Prostate gland (tissue), 2 donors: ENCODE measurements around the gene ZC3H7A. TPM values are rescaled to one million over a fixed set of nuclear protein-coding genes. Genes with fewer than 3 reads are reported as not detected.

Experiments used
- DNase-seq: peaks from one replicate; pipeline ENCODE4 v3.0.0-alpha.2; 2019; ENCODE audit warnings: low spot score
- H3K27ac ChIP-seq, 2 donors: fragments of 200-600 bp; sonication (generic); 2 replicates each; pipeline ENCODE4 v1.5.1; 2017 to 2019
- H3K27me3 ChIP-seq: fragments of 200-600 bp; sonication (generic); replicated peaks from 2 replicates; pipeline ENCODE4 v1.5.1; 2019; ENCODE audit not compliant: insufficient read depth
- H3K36me3 ChIP-seq, 2 donors: fragments of 200-600 bp; sonication (generic); 1 replicate in 1 of 2; 2 replicates in 1 of 2; pipeline versions ENCODE4 v1.5.1 to v1.8.1; 2017 to 2019
- H3K4me1 ChIP-seq: fragments of 200-600 bp; sonication (generic); replicated peaks from 2 replicates; pipeline ENCODE4 v1.5.1; 2019
- H3K4me3 ChIP-seq, 2 donors: fragments of 200-600 bp; sonication (generic); 2 replicates each; pipeline ENCODE4 v1.5.1; 2017 to 2019
- H3K9me3 ChIP-seq: fragments of 200-600 bp; sonication (generic); 2 replicates; pipeline ENCODE4 v1.5.1; 2017
- POLR2A ChIP-seq: fragments of 450-650 bp; IDR thresholded peaks from one replicate; pipeline ENCODE4 v1.6.1; 2016; ENCODE audit warnings: antibody characterized with exemption, mild to moderate bottlenecking
- POLR2AphosphoS5 ChIP-seq: sonication (generic); formaldehyde crosslinking; IDR thresholded peaks from one replicate; pipeline ENCODE4 v1.6.1; 2017; ENCODE audit warnings: antibody characterized with exemption
- WGBS: methylation state at CpG from one replicate; pipeline ENCODE4 v1.1.5; 2018; 5-methylcytosine and 5-hydroxymethylcytosine counted together
- intact Hi-C: fragments of 100-400 bp; cut with DNase I; formaldehyde crosslinking; loops from one replicate; pipeline ENCODE4 v1.14.2; 2022
- total RNA-seq, 2 donors: library from RNA; depleted of rRNA; stranded (reverse); fragments of >200 nt; gene quantifications; one replicate each; pipeline ENCODE4 v1.1.0, GENCODE V29; 2016
- TF ChIP-seq, protein P1 (sequence below), 4 experiments: fragments of 200-600 bp in 2 of 4; fragments of 450-650 bp in 2 of 4; sonication (generic) in 2 of 4; IDR thresholded peaks; 1 replicate in 3 of 4; 2 replicates in 1 of 4; pipeline ENCODE4 v1.5.1; 2016 to 2019; ENCODE audit warnings: antibody characterized with exemption in 4 of 4, mild to moderate bottlenecking in 2 of 4, moderate library complexity in 2 of 4

The ZC3H7A gene
- total RNA-seq, 2 donors from 2014 or later = 48.9 to 56.4 TPM

DNA sequence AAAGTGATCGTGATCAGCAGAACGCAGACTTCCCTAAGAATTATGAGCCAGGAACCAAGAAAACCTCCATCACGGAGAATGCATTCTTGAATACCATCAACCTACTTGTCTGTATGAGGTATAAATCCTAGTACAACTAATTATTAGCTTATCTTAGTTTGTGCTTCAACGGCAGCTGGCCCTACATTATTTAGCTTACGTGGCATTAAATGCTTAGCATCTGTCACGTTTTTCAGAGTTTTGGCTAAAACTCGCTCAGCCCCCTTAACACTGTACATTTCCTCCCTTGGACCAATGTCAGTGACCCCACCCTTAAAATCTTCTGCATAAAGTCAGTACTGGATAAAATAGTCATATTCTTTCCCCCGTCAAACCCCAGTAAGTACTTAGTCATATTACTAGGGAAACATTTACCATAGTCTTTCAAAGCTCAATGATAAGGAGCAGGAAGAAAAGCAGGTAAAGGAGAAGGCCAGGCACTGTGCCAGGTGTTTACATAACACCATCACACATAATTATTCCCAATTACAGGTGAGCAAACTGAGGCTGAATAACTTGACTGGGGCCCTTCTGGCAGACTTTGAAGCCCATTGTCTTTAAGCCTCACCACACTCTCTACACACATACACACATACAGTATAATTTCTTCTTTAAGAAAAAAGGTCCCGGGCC lies 37.8 kb downstream of the ZC3H7A start:
- Histone ChIP-seq H3K27ac (no peak overlapping the region), H3K27me3 (no peaks in the 10 kb centered on the region), H3K4me3 (no peak overlapping the region), H3K36me3 (no peaks in the 10 kb centered on the region), H3K9me3 (no peaks in the 10 kb centered on the region), H3K4me1 (peaks cover 10% of the 10 kb centered on the region)
- WGBS = 82% methylated on average over 9 of the region's 9 CpGs
- intact Hi-C loops = no loop called here
- DNase-seq = no peak
- TF ChIP-seq POLR2AphosphoS5 (no peak), POLR2A (no peak)
- TF ChIP-seq, protein P1, sequence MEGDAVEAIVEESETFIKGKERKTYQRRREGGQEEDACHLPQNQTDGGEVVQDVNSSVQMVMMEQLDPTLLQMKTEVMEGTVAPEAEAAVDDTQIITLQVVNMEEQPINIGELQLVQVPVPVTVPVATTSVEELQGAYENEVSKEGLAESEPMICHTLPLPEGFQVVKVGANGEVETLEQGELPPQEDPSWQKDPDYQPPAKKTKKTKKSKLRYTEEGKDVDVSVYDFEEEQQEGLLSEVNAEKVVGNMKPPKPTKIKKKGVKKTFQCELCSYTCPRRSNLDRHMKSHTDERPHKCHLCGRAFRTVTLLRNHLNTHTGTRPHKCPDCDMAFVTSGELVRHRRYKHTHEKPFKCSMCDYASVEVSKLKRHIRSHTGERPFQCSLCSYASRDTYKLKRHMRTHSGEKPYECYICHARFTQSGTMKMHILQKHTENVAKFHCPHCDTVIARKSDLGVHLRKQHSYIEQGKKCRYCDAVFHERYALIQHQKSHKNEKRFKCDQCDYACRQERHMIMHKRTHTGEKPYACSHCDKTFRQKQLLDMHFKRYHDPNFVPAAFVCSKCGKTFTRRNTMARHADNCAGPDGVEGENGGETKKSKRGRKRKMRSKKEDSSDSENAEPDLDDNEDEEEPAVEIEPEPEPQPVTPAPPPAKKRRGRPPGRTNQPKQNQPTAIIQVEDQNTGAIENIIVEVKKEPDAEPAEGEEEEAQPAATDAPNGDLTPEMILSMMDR (IDR thresholded peaks at IDR 0.05) = no peak

DNA sequence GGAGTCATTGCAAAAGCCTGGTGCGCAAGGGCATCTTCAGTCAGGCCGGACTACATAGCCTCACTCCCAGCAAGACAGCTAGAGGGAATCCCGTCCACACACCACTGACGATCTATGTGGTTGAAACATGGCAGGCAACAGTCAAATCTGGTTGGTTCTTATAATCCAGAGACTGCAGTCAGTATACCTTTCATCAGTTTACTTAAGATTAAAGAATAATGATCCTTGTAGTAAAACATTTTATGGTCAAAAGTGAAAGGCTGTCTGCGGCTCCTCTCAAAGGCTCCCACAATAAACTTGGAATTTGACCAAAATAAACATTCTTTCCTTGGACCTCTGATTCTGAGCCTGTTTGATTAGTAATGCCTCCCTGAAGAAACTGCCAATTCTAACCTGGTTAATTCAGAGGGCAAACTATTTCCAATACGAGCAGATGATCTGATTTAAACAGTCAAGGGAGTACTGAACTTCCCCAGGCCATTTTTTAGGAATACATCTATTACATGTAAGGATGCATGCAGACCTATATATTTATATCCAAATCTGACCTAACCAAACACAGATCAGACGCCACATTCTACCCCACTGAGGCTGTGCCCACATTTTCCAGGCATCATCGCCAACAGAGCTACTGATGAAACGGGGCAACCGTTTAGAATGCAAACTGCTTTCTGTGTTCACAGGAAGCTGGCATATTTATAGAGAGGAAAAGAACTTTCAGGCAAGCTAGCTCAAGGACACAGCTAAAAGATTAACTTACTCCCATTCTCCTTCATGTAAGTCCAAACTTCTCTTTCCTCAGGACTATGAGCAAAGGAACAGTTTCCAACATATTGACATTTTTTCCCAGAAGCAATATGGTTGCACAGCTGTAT lies 39.1 kb downstream of the ZC3H7A start:
- no peaks in the 10 kb centered on the region for H3K36me3 ChIP-seq
- peak; percentile 49 for DNase-seq
- intact Hi-C loops = no loop called here
- H3K27ac ChIP-seq = peak overlapping the region; percentile 30 to 41
- no peaks in the 10 kb centered on the region for H3K9me3 ChIP-seq
- WGBS = 30% methylated on average over 10 of the region's 10 CpGs
- H3K4me3 ChIP-seq = no peak overlapping the region
- no peaks in the 10 kb centered on the region for H3K27me3 ChIP-seq
- TF ChIP-seq POLR2AphosphoS5 (peak; percentile 71), POLR2A (no peak)
- TF ChIP-seq, protein P1 (IDR thresholded peaks at IDR 0.05) = no peak
- H3K4me1 ChIP-seq = peaks cover 10% of the 10 kb centered on the region

DNA sequence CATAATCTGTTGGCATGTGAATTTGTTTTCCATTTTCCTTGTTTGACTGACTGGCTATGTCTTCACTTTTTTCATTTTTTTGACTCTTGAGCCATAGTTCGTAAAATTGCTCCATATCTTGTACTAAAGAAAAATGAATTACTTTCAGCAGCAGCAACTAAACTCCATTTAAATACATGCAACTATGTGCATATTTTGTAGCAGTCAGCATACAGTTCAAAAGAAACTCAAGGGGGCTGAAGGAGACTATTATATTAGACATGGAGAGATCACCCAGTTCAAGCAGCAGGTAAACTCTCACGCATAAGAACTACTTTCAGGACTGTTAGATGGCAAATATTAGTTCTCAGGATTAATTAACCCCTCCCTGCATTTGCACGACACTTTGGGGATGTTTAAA lies 40.8 kb downstream of the ZC3H7A start:
- WGBS = 88% methylated on average over 3 of the region's 3 CpGs
- Histone ChIP-seq H3K9me3 (no peaks in the 10 kb centered on the region), H3K27ac (no peak overlapping the region), H3K36me3 (no peaks in the 10 kb centered on the region), H3K4me1 (peaks cover 10% of the 10 kb centered on the region), H3K4me3 (no peak overlapping the region), H3K27me3 (no peaks in the 10 kb centered on the region)
- TF ChIP-seq, protein P1 (IDR thresholded peaks at IDR 0.05) = no peak
- intact Hi-C loops = no loop called here
- no peak for DNase-seq

DNA sequence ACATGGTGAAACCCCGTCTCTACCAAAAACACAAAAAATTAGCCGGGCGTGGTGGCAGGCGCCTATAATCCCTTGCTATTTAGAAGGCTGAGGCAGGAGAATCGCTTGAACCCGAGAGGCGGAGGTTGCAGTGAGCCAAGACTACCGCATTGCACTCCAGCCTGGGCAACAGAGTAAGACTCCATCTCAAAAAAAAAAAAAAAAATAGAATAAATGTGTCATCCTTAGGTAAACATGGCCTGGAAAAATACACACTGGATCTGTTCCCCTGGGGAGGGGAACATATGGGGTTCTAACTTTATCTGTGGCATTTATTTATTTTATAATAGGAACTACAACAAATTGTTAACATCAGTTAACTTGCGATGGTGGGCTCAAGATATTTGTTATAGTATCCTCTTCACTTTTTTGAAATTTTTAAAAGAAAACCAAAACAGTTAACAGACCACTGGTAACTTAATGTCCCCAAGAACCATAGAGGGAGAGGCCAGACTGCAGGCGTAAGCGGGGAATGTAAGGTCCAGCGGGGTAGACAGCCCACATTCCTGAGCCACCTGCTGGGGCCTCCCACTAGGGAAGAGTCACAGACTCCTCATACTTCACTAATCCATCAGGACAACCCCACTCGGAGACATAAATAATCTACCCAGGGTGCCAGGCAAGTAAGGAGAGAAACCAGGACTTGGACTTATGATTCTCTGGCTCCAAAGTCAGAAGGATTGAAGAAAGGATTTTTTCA lies 41.9 kb downstream of the ZC3H7A start:
- no peaks in the 10 kb centered on the region for H3K9me3 ChIP-seq
- intact Hi-C loops = no loop called here
- H3K4me1 ChIP-seq = peaks cover 10% of the 10 kb centered on the region
- WGBS = 86% methylated on average over 13 of the region's 13 CpGs
- no peak overlapping the region for H3K4me3 ChIP-seq
- no peak for DNase-seq
- no peaks in the 10 kb centered on the region for H3K27me3 ChIP-seq
- TF ChIP-seq POLR2AphosphoS5 = no peak
- TF ChIP-seq, protein P1 (IDR thresholded peaks at IDR 0.05) = no peak
- TF ChIP-seq POLR2A = no peak
- no peak overlapping the region for H3K27ac ChIP-seq
- H3K36me3 ChIP-seq = no peaks in the 10 kb centered on the region
